Ramos (cell line): ENCODE measurements around the gene HOXC6.

ENCODE experiments used
- in situ Hi-C: fragments of 300-500 bp; cut with MboI; formaldehyde crosslinking; loops from one replicate; pipeline ENCODE4 v1.14.3; 2022; ENCODE audit warnings: low sequenced_read_pairs; ENCODE audit not compliant: unreplicated experiment

Gene HOXC6

DNA sequence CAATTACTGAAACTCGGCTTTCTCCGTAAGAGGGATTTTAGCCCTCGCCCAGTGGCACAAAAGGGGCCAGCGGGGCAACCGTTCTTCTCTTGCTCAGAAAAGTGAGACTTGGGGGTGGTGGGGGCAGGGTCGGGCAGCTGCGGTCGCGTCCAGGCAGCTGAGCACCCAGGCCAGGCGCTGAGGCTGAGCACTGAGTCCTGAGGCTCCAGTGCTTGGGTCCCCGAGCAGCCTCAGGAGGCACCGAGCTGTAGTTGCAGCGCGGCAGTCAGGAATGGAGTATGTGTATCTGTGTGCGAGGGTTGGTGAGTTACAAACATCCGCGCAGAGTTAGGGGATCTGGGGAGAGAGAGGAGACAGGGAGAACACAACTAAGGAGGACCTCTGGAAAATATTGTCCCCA is 4.1 kb upstream of the HOXC6 start:
- in situ Hi-C loops = no loop called here

DNA sequence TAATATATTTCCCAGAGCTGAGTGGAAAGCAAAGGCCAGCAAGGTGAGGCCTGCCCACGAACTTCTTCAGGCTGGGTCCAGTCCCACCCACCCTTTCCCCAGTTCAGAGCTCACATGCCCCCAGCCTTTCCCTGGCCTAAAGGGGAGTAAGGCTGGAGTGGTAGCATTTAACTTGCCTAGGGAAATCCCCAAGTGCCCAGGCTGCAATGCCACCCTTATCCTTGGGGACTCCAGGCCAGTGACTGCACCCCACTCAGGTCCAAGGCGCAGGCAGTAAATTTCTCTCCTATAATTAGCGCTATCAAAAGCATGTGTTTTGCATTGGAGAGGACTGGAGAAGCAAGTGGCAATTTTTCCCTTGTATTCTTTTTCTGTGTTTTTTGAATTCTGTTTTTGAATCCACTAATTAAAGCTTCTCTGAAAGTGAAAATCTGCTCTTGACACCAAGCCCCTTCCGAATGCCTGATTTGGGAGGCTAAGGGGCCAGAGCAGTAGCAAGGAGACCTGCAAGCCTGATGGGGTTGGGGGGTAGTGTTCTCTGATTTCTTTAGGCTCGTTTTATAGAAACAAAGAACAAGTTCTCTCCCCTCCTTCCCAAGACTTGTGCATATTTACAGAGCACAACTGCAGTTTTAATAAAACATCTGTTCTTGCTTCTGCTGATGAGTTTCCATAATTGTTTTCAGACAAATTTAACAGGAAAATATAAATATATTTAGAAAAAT is 3.5 kb upstream of the HOXC6 start:
- in situ Hi-C loops = no loop called here

- in situ Hi-C loops = no loop called here
Observed at GRCh38 chr12:54025499-54026405, 2.5 kb upstream of the HOXC6 start.

DNA sequence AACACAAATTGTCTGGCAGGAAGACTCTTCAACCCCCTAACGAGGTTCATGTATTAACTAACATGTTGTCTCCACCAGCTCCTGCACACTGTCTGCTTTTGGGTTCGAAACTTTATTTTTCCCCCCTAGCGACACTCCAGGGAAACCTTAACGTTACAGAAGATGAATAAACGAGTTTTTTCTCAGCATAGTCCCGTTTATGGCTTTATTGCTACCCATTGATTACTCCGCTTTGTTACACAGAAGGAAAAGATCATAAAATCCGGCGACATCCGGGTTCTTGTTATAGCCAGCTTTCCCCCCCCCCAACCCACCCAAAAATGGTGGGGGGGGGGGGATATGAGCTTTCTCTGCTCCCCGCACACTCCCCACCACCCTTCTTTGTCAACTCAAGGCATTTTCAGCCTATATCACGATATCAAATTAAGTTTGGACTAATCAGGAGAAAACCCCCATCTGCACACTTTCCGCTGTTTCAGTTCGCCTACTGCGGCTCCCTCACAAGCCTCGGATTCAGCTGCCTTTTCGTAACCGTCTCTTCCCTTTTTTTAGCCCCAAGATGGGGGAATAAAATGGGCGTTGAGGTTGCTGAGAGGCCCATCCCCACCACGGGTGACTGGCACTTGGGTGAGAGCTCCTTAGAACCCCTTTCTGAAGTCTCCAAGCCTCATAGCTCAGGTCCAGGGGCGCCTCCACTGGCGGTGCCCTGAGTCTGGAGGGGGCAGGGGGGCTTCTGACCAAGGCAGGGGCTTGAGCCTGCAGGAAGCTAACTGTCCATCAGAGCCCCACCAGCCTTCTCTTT is 1.4 kb upstream of the HOXC6 start:
- in situ Hi-C loops = no loop called here

DNA sequence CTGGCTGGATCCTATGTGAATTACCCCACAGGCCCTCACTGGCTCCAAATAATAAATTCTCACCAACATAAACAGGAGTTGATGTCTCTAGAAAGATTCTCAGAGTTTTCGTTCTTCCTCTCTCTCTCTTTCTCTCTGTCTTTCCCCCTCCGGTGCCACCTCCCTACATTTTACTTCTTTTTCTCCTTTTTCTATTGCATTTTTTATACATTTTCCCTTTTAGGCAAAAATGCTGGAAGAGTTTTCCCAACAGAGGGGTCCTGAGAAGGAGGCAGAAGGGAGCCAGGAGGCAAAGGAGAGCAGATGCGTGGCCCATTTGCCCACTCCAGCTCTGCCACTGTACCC is 826 bp upstream of the HOXC6 start:
- in situ Hi-C loops = no loop called here

- in situ Hi-C loops = no loop called here
Observed at GRCh38 chr12:54029529-54030441, 1.5 kb downstream of the HOXC6 start.

DNA sequence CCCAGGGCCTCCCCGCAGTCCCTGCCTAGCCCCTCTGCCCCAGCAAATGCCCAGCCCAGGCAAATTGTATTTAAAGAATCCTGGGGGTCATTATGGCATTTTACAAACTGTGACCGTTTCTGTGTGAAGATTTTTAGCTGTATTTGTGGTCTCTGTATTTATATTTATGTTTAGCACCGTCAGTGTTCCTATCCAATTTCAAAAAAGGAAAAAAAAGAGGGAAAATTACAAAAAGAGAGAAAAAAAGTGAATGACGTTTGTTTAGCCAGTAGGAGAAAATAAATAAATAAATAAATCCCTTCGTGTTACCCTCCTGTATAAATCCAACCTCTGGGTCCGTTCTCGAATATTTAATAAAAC is 2.2 kb downstream of the HOXC6 start:
- in situ Hi-C loops = no loop called here

- in situ Hi-C loops = no loop called here
Observed at GRCh38 chr12:54030889-54031471, 2.7 kb downstream of the HOXC6 start.

- in situ Hi-C loops = no loop called here
Observed at GRCh38 chr12:54031480-54031879, 3.2 kb downstream of the HOXC6 start.

DNA sequence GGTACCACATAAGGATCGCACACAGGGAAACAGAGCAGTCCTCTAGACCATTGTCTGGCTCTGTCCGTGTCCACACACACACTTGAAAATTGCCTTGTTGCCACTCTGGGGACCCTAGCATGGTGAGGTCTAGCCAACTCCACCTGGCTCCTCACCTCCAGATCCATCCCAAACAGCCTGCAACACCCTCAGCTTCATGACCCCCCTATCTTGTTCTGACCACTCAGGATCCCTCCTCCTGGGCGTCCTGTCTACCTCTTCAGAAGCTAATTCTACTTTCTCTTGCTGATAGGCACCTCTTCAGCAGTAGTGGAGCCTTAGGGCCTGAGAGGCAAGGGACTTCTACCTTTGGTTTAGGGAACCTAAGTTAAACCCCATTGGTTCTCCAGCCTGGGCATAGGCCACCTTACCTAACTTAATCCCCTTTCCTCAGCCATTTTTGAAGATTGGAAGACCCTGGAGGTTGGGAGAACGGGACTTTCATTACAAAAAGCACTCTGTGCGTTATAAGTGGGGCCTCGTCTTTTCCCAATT is 3.9 kb downstream of the HOXC6 start:
- in situ Hi-C loops = no loop called here

- in situ Hi-C loops = no loop called here
Observed at GRCh38 chr12:54032627-54033100, 4.4 kb downstream of the HOXC6 start, which contains the start of gene HOXC5. HOXC5 (plus strand) TSS chr12:54033050; CDS start chr12:54033123, 73 bp downstream.

DNA sequence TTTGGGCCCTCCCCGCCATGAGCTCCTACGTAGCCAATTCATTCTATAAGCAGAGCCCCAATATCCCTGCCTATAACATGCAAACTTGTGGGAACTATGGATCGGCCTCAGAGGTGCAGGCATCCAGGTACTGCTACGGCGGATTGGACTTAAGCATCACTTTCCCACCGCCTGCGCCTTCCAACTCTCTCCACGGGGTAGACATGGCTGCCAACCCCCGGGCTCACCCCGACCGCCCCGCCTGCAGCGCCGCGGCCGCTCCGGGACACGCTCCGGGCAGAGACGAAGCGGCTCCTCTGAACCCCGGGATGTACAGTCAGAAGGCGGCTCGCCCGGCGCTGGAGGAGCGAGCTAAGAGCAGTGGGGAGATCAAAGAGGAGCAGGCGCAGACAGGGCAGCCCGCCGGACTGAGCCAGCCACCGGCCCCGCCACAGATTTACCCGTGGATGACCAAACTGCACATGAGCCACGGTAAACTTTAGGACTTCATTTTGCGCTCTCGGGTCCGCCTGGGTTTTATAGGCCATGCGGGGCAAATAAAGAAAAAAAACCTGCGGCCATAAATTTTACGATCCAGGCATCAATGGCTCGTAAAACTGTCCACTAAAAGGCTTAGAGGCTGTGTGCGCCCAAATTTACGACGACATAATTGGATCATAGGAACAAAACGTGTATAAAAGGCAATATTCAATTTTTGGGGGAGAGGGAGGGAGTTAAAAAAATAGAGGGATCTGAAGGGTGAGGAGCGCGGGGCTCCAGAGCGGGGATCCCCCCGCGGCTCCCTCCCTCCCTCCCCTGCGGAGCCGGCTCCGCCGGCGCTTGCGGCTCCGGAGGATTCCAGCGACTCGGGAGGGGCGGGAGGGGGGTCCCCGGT is 5.1 kb downstream of the HOXC6 start:
- in situ Hi-C loops = no loop called here

GRCh38 chr12:54033980-54034784 is 5.9 kb downstream of the HOXC6 start:
- in situ Hi-C loops = no loop called here

GRCh38 chr12:54034785-54035310 is 6.6 kb downstream of the HOXC6 start:
- in situ Hi-C loops = no loop called here

- in situ Hi-C loops = no loop called here
Observed at GRCh38 chr12:54035568-54036264, 7.5 kb downstream of the HOXC6 start.

DNA sequence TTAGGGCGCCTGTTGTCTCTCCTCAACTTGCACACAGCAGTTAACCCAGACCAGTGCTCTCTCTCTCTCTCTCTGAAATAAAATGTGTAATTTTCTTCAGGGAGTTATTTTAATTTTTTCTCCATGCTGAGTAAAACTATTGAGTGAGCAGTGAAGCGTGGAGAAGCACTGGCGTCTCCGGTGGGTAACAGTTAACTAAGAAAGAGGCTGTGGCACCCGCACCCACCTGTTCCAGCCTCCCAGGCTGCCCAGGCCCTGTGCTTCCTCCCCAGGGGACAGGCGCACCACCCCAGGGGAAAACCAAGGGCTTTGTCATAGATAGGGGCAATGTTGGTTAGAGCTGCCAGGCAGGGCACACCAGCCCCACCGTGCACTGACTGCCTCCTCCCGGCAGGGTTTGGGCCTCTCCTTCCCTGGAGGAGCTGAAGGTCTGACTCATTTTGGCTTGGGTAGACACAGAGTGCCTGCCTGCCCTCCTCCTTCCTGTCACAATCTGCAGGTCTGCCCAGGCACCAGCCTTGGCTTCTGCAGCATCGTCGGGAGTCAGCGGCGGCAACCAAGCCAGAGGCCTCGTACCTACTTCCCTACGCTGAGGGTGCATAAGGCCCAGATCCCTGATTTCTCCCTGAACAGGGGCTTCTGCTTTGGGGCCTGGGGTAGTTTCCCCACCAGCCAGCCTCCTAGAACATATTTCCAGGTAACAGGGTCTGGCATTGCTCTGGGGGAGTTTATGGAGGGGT is 8.6 kb downstream of the HOXC6 start:
- in situ Hi-C loops = no loop called here
